GM19438 (cell line): ENCODE results near the gene RNF144B.

Experiments used
- ATAC-seq: cut with Tn5 transposase; IDR thresholded peaks from one replicate; pipeline ENCODE4 v1.9.1; 2021; ENCODE audit warnings: low read depth; ENCODE audit not compliant: unreplicated experiment

The RNF144B gene

GRCh38 chr6:18503593-18504231 is 116.6 kb downstream of the RNF144B start:
- peak; percentile 60 for ATAC-seq

GRCh38 chr6:18504232-18504596 is 117.1 kb downstream of the RNF144B start:
- ATAC-seq: no peak

GRCh38 chr6:18506382-18507017 is 119.3 kb downstream of the RNF144B start:
- ATAC-seq: no peak

GRCh38 chr6:18507018-18507415 is 119.9 kb downstream of the RNF144B start:
- no peak for ATAC-seq

GRCh38 chr6:18507561-18507960 is 120.4 kb downstream of the RNF144B start:
- ATAC-seq: no peak

- ATAC-seq: no peak
These were observed 122.9 kb downstream of the RNF144B start for GRCh38 chr6:18509871-18510643.

GRCh38 chr6:18510644-18511033 is 123.5 kb downstream of the RNF144B start:
- no peak for ATAC-seq

GRCh38 chr6:18511211-18511610 is 124.1 kb downstream of the RNF144B start:
- ATAC-seq: no peak

GRCh38 chr6:18513253-18513798 is 126.2 kb downstream of the RNF144B start:
- ATAC-seq: no peak

- no peak for ATAC-seq
These were observed 127.0 kb downstream of the RNF144B start for GRCh38 chr6:18514180-18514579.

GRCh38 chr6:18515767-18516166 is 128.6 kb downstream of the RNF144B start:
- no peak for ATAC-seq
